Activated CD8-positive, alpha-beta memory T cell treated with anti-CD3 and anti-CD28 coated beads, Interleukin-2, amount 50 U/mL, for 4 hours (primary cell): ENCODE measurements around the gene MYPOP.
A peak's percentile ranks its signal among the peaks of the same experiment; 100 is the strongest.

Source experiments
- DNase-seq: peaks from one replicate; pipeline ENCODE4 v3.0.0-alpha.2; 2020

The MYPOP gene

GRCh38 chr19:45862564-45863334, 39.7 kb downstream of the MYPOP start, which contains the start of gene SYMPK:
TSS of gene SYMPK (minus strand) at chr19:45863147. CDS start at chr19:45854495, 8,652 bp downstream.
- DNase-seq, result peak; percentile 98

DNA sequence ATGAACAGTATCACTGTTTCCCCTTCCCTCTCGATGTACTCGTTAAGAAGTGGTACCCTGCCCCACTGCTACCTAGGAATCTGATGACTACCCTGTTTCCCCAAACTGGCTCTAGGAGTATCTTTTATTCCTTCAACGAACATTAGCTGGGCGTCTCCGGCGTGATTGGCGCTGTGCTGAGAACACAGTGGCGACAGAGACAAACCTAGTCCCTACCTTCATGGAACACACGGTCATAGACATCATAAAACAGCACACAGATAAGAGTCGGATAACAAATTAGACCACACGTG, 40.2 kb downstream of the MYPOP start:
- no peak for DNase-seq

DNA sequence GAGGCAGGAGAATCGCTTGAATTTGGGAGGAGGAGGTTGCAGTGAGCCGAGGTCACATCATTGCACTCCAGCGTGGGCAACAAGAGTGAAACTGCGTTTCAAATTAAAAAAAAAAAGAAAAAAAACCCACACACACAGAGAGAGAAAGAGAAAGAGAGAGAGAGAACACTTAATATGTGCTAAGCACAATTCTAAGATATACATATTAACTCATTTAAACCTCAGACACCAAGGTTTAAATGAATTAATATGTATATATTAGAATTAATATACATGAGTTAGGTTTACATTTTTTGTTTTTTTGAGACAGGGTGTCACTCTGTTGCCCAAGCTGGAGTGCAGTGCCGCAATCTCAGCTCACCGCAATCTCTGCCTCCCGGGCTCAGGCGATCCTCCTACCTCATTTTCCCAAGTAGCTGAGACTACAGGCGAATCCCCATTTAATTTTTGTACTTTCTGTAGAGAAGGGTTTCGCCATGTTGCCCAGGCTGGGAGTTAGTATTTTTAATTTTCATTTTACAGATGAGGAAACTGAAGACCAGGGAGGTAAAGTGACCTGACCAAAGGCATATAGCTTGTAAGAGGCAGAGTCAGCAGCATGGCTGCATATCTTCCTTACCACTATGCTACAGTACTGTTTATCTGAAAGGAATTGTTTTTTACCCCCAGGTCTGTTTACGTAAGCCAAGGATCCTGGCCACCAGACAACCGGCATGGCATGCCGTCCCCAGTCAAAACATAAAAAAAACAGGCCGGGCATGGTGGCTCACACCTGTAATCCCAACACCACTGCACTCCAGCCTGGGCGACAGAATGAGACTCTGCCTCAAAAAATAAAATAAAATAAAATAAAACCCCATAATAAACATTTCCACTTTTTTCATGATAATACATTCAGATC, 41.8 kb downstream of the MYPOP start:
- no peak for DNase-seq

DNA sequence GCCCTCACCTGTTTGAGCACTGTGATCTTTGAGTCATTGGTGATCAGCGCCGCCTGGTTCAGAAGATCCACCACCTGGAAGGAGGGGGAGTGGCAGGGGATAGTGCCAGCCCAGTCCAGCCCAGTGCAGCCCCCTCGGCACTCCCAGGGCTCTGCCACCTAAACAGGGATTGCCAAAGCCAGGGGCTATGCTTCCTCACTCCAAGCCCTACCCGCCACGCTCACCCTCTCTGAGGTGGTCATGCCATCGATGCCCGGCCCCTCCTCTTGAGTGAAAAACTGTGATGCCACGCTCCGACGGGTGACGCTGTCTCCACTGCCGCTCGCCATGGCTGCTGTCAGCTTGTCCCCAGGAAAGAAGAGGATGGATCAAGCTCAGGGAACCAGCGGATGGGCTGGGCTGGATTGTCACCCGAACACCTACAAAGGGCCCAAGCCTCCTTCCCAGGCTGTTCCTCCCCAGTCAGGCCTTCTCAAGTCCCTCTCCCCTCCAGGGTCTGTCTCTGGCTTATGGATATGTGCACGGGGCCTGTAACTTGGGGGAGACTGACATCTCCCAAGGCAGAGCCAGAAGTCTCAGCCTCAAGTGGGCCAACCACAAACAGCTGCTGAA, 48.1 kb downstream of the MYPOP start:
- no peak for DNase-seq

DNA sequence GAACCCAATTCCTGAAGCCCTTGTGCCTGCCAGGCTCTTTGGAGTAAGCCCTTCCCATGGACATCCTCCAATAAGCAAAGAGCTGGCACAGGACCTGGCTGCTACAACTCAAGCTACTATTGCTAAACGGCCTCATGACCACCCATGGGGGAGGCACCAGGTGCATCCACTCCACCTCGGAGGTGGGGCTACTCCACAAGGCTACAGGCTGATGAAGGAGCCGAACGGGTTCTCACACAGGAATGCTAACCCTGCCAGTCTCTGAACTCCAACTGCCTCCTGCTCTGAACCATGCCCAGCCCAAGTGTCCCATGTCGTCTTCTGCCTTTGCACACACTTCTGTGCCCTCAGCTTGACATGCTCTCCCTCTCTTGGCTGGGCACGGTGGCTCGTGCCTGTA, 49.4 kb downstream of the MYPOP start:
- DNase-seq, result no peak

DNA sequence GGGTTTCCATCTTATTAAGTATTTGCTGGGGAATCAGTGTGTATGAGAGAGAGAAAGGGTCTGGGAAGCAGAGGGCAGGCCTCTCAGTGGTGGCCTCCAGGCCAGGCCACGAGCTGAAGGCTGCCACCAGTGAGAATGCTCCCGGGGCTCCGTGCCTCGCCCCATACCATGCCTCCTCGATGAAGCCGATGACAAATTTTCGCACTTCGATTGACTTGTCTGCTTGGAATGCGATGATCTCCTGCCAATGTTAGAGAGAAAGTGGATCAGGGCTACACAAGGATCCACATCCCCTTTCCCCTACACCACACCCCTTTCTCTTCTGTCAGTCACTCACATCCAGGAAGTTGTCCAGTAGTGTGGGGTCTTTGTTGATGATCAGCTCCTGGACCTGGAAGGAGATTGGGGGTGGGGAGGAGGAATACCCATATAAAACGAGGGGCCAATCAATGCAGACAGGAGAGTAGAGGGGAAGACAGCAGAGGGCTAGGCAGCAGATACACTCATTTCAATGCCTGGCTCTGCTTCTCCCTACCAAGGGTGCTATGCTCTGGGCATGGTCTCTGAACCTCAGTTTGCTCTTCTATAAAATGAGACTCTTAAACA, 50.2 kb downstream of the MYPOP start:
- no peak for DNase-seq

- no peak for DNase-seq
These were observed 53.5 kb downstream of the MYPOP start for GRCh38 chr19:45848922-45849321.

GRCh38 chr19:45847663-45848062, 54.8 kb downstream of the MYPOP start:
- no peak for DNase-seq

GRCh38 chr19:45842198-45842597, 60.2 kb downstream of the MYPOP start:
- DNase-seq, result no peak
